Right hindlimb (tissue), 1 donor: Measurements from ENCODE around the gene NOB1.
"Not testable (repeated sequence)": the region's sequence is repeated elsewhere in the genome, so short reads cannot be mapped to it uniquely, and the experiment has no call there.

Experiments used
- DNase-seq: peaks from one replicate; pipeline ENCODE4 v3.0.0-alpha.2; 2018

NOB1 gene

GRCh38 chr16:69757375-69757774 lies 2.6 kb upstream of the NOB1 start:
- not testable (repeated sequence) for DNase-seq

GRCh38 chr16:69756705-69757104 lies 2.0 kb upstream of the NOB1 start:
- DNase-seq: no peak

GRCh38 chr16:69754143-69754468 lies 620 bp downstream of the NOB1 start:
- no peak for DNase-seq

- no peak for DNase-seq
Observed at GRCh38 chr16:69748694-69749345, 5.9 kb downstream of the NOB1 start.

GRCh38 chr16:69747115-69747514 lies 7.6 kb downstream of the NOB1 start:
- no peak for DNase-seq

GRCh38 chr16:69745959-69746358 lies 8.8 kb downstream of the NOB1 start:
- DNase-seq: no peak

GRCh38 chr16:69745232-69745612 lies 9.5 kb downstream of the NOB1 start:
- DNase-seq: no peak

- no peak for DNase-seq
Observed at GRCh38 chr16:69744363-69745231, 10.1 kb downstream of the NOB1 start.

- peak; percentile 43 for DNase-seq
Observed at GRCh38 chr16:69741951-69742904, 12.5 kb downstream of the NOB1 start.

- no peak for DNase-seq
Observed at GRCh38 chr16:69741519-69741918, 13.2 kb downstream of the NOB1 start.

GRCh38 chr16:69732101-69732500 lies 22.6 kb downstream of the NOB1 start:
- no peak for DNase-seq

- not testable (repeated sequence) for DNase-seq
Observed at GRCh38 chr16:69731280-69731679, 23.4 kb downstream of the NOB1 start.

- not testable (repeated sequence) for DNase-seq
Observed at GRCh38 chr16:69729030-69729429, 25.7 kb downstream of the NOB1 start.

- DNase-seq: no peak
Observed at GRCh38 chr16:69727916-69728270, 26.8 kb downstream of the NOB1 start.

- peak; percentile 93 for DNase-seq
Observed at GRCh38 chr16:69726313-69727060, 28.2 kb downstream of the NOB1 start, which contains the start of gene NQO1. Gene NQO1 (minus strand): TSS chr16:69726560. CDS start chr16:69726439, 121 bp downstream.

- no peak for DNase-seq
Observed at GRCh38 chr16:69725480-69726312, 29.0 kb downstream of the NOB1 start.

- no peak for DNase-seq
Observed at GRCh38 chr16:69724981-69725479, 29.7 kb downstream of the NOB1 start.

- no peak for DNase-seq
Observed at GRCh38 chr16:69724414-69724873, 30.3 kb downstream of the NOB1 start.

GRCh38 chr16:69721441-69721957 lies 33.2 kb downstream of the NOB1 start:
- no peak for DNase-seq

- no peak for DNase-seq
Observed at GRCh38 chr16:69720822-69721430, 33.8 kb downstream of the NOB1 start.
